Hematopoietic multipotent progenitor cell treated with erythropoietin and hydrocortisone succinate and interleukin-3 and kit ligand, for 8 days (in vitro differentiated cells): ENCODE results near the gene SEL1L.
A peak's percentile ranks its signal among the peaks of the same experiment; 100 is the strongest.
"Not testable (repeated sequence)": the region's sequence is repeated elsewhere in the genome, so short reads cannot be mapped to it uniquely, and the experiment has no call there.

ENCODE experiments used
- DNase-seq: peaks from one replicate; pipeline ENCODE4 v3.0.0-alpha.2; 2015

SEL1L gene

DNA sequence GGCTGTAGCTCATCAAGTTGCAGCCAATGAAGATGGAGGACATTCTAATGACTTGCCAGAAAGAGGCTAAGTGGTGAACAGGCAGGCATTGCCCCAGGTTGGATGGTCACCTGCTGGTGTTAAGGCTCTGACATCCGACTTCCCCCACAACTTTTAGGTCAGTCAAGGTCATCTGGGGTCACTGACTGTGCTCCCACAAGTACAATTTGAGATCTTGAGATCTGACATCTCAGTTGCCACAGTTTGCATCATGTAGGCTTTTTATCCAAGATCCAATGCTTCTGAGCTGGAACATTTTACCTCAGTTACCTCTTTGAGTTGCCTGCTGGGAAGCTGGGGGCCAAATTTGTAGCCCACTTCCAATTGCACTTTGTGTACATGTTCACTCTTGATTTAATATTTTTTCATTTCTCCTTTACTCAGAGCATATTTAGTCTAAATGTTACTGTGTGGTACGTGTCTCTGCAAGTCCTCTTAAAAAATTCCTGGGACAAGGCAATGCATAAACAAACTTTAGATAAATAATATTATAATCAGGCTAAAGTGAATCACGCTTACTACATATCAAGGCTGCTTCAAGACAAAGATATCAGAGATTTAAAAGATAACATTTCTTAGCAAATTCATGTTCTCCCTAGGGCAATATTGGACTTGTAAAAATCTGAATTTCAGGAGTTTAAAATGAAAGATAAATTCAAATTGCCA, 61.4 kb downstream of the SEL1L start:
- no peak for DNase-seq

DNA sequence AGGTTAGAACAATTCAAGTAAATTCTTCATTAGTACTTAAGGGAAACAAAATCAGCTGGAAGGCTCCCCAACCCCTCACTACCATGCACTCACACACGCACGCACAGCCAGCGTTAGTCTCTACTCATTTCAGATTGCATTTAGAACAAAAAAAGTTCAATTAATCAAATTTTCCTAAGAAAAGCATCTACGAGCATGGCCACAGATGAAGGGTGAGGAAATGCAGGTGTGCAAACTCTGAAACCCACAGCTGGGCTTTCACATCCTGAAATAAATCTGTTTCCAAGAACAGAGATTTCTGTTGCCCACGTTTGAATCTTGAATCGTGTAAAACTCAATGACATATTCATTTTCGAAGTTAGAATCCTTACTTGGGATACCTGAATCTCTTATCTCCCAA, 62.6 kb downstream of the SEL1L start:
- no peak for DNase-seq

DNA sequence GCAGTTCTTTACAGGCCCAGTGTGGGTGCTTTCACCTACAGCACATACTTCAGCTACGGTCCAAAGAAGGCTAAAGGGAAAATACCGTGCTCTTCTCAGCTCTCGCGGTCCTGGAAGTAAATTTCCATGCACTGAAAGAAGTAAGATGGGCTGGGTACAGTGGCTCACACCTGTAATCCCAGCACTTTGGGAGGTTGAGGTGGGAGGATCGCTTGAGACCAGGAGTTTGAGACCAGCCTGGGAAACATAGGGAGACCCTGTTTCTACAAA, 63.2 kb downstream of the SEL1L start:
- not testable (repeated sequence) for DNase-seq

DNA sequence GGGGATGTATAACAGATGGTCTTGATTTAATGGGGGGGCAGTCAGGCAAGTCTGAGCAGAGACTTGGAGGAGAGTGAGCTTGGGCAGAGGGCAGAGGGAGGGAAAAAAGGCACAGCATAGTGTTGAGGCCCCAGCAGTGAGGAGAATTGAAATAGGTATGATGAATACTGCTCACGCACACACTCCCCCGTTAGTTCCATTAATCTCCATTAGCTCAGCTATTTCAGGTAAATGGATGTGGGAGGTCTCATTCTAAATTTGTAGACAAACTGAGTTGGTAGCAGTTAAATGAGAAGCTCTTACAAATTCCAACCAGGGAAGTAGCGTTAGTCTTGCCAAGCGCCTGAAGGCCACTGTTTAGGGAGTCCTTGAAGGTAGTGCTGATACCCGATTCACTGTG, 66.8 kb downstream of the SEL1L start:
- DNase-seq: no peak

DNA sequence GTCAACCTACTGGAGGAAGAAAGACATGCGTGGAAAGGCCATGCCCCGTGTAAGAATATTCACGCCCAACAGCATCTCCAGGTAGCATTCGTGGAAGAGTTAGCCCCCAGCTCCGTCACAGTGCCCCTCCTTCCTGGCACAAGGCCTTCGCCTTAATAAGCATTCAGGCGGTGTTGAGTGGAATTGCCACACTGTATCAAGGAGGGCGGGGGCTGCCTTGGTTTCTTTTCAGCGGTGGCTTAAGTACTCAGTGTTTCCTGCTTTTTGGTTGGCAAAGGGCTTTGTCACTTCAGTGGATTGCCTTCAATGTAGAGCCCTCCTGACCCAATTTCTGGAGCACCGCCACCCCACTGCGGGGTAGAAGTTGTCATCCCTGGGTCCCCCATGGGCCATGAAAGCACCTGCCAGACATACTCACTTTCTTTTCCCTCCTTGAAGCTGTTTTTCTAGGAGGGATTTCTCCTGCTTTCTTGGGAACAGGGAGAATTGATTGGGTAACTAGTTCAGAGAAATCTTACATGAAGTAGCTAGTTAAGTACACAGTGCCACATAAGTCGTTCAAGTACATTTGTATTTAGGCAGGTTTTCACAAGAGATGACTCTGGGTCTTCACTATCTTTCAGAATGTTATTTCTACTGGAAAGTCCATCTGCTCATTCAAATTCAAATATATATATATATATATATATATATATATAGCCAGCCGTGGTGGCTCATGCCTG, 68.0 kb downstream of the SEL1L start:
- no peak for DNase-seq

GRCh38 chr14:81465003-81465392, 68.7 kb downstream of the SEL1L start:
- not testable (repeated sequence) for DNase-seq

- peak; percentile 84 for DNase-seq
Measured at GRCh38 chr14:81464253-81465002, 69.2 kb downstream of the SEL1L start.

GRCh38 chr14:81462356-81462755, 71.3 kb downstream of the SEL1L start:
- not testable (repeated sequence) for DNase-seq

- no peak for DNase-seq
Measured at GRCh38 chr14:81459912-81460311, 73.7 kb downstream of the SEL1L start.

DNA sequence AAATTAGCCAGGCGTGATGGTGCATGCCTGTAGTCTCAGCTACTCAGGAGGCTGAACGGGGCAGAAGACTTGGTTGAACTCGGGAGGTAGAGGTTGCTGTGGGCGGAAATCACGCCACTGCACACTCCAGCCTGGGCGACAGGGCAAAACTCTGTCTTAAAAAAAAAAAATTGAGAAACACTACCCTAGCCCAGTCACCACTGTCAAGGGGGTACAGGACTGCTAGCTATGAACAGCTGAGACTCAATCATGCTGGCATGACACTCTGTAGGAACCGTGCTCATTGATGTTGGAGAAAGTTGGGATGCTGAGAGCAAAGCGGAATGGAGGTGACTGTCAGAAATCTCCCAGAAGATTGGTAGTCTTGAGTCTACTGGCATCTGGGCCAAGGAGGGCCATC, 75.3 kb downstream of the SEL1L start:
- DNase-seq: no peak

DNA sequence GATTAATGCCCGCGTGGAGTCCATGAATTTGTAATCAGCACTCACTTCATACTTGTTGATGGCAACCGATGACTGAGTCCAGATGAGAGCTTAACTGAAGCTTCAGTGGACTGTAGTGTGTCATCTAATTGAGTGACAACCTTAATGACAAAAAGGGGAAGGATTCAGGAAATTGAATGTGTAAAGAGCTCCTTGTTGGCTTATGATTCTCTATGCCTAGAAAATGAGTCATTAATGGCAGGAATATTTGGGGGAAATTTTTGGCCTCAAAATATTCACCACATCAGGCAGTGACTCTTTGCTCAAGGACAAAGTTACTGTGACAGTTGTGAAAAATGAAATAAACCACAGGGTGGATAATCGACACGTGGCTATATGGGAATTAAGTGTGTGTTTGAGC, 78.3 kb downstream of the SEL1L start:
- no peak for DNase-seq

DNA sequence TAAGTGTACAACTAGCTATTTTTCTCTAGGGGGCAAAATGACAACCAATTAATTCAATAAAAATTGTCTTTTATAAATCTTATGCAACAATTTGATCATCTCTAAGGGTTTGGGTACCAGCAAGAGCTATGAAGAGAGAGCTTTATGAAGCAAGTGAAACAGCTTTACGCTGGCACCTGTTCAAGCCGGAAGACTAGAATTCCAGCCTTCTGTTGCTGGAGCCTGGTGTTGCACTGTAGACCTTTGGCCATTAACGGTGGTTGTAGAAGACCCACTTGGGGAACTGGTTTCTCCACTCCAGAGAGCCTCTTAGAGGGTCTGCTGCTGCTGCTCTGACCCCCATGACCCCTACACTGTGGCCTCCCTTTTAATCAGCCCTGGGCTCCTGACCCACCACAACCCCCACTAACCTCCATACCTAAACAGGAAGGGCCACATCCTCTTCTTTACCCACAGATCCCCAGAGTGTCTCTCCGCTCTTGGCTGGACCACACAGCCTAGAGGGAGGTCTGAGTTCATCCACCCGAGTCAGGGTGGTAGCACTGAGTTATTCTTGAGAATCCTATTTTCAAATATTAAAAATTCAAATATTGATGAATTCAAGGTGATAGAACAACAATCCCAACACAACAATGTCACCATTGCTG, 79.0 kb downstream of the SEL1L start:
- DNase-seq: no peak

GRCh38 chr14:81453166-81453766, 80.4 kb downstream of the SEL1L start:
- peak; percentile 79 for DNase-seq

DNA sequence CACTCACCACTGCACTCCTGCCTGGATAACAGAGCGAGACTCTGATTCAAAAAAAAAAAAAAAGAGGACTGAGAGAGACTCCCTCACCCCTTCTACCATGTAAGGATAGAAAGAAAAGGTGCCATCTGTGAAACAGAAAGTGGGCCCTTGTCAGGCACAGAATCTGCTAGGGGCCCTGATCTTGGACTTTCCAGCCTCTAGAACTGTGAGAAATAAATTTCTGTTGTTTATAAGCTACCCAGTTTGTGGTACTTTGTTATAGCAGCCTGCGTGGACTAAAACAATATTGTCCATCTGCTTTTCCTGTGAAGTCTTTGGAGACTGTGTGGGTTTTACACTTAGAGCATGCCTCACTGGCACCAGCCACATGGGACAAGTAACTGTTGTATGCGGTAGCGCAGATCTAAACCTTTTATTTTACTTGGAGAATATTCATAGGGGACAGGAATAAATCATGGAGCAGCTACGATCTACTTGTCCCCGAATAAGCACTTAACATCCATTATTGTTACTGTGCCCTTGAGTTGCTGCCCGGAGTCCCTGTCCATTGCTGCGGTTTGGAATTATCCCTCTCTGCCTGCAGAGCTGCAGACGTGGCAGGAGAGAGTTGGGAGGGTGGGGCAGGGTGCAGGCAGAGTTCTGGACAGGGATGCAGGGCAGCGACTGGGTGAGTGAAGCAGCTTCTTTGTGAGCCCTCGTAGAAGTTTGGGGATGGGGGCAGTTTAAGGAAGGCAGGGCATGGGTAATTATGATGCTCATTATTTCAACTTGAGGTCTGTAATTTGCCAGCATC, 81.1 kb downstream of the SEL1L start:
- DNase-seq: no peak

DNA sequence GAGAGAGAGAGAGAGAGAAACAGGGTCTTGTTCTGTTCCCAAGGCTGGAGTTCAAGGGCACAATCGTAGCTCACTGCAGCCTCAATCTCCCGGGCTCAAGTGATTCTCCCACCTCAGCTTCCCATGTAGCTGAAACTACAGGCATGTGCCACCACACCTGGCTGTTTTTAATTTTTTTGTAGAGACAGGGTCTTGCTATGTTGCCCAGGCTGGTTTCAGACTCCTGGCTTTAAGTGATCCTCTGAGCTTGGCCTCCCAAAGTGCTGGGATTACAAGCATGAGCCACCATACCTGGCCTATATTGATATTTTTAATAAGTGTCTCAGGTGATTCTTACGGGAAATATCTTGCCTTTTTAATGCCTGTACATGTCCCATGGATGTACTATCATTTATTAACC, 82.7 kb downstream of the SEL1L start:
- DNase-seq: no peak

DNA sequence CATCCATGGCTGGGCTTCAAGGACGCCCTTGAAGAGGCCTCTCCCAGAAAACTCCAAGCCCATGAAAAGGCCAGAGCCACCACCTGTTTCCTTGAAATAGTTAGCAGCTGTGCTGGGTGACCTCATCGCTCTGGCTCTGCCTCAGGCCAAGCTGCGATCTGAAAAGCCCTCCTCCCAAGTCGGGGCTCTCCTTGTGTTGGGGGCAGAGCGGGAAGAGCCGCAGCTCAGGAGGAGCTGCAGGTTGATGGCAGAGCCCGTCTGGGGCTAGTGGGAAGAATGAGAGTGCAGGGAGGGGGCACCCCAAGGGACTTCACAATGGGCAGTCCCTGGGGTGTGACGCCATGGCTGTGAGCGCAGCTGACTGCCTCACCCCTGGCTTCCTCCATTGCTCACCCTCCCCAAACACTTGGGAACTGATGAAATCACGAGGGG, 83.5 kb downstream of the SEL1L start:
- DNase-seq: no peak

- no peak for DNase-seq
Measured at GRCh38 chr14:81449576-81449975, 84.1 kb downstream of the SEL1L start.

- DNase-seq: no peak
Measured at GRCh38 chr14:81449114-81449513, 84.5 kb downstream of the SEL1L start.

GRCh38 chr14:81447021-81447764, 86.5 kb downstream of the SEL1L start:
- no peak for DNase-seq

DNA sequence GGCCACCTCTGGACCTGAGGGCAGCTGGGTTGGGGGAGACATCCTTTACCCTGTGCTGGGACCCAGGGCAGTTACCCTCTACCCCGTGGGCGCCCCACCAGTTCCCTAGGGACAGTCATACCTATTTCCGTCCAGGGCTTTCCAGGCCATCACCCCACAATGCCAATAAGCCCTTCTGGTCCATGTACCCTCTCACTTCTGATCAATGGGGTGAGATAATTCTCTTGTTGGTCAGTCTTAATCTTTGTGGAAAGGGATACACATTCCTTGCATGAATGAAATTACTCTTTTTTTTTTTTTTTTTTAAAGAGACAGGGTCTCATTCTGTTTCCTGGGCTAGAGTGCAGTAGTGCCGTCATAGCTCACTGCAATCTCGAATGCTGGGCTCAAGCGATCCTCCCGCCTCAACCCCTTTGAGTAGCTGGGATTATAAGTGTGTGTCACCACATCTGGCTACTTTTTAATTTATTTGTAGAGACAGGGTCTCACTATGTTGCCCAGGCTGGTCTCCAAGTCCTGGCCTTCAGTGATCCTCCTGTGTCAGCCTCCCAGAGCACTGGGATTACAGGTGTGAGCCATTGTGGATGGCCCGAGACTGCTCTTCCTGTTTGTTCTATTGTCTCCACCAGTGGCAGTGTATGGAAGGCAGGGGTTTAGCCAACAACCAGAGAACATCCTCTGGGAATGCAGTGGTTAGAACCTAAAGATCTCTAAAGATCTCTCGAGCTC, 87.2 kb downstream of the SEL1L start:
- DNase-seq: no peak

DNA sequence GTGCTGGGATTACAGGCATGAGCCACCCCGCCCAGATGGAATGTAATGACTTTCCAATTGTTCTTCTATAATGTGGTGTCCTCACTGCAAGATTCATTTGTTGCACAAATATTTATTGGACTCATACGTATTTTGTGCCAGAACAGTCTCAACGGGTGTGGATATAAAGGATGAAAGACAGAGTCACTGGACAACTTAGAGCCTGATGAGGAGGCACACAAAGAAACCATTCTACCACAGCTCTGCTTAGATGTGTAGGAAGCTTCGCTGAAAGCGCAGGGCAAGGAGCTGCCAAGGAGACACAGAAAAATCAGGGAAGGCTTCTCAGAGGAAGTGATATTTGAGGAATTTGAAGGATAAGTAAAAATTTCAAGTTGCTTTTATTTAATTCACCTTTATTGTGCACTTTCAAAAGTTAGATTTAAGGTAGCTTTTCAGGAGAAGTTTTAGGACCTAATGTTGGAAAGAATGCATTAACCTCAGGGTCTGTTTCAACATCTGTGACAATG, 92.0 kb downstream of the SEL1L start:
- DNase-seq: no peak
